H9 (cell line): ENCODE results near the gene SYNRG. TPM values are rescaled to one million over a fixed set of nuclear protein-coding genes. Genes with fewer than 3 reads are reported as not detected.

ENCODE experiments used
- DNase-seq: peaks from one replicate; pipeline ENCODE4 v3.0.0-alpha.2; 2017
- H2AFZ ChIP-seq: one replicate; pipeline ENCODE4 v1.6.1; 2013; ENCODE audit warnings: mild to moderate bottlenecking, low read length, control low read depth, moderate library complexity
- H2AK5ac ChIP-seq: 2 replicates; pipeline ENCODE4 v1.6.1; 2013; ENCODE audit warnings: low read length, control low read depth, mixed read lengths; ENCODE audit not compliant: insufficient read length
- H2BK120ac ChIP-seq: one replicate; pipeline ENCODE4 v1.6.1; 2013; ENCODE audit warnings: low read depth, mild to moderate bottlenecking, low read length, control low read depth, inconsistent platforms; ENCODE audit not compliant: poor library complexity, severe bottlenecking
- H2BK12ac ChIP-seq: 2 replicates; pipeline ENCODE4 v1.6.1; 2013; ENCODE audit warnings: low read length, control low read depth, mixed read lengths, low read depth; ENCODE audit not compliant: insufficient read length
- H2BK15ac ChIP-seq: 2 replicates; pipeline ENCODE4 v1.6.1; 2013; ENCODE audit warnings: low read depth, low read length, control low read depth
- H2BK20ac ChIP-seq: one replicate; pipeline ENCODE4 v1.6.1; 2013; ENCODE audit warnings: low read depth, mild to moderate bottlenecking, low read length, control low read depth, inconsistent platforms; ENCODE audit not compliant: poor library complexity, severe bottlenecking
- H2BK5ac ChIP-seq: 2 replicates; pipeline ENCODE4 v1.6.1; 2013; ENCODE audit warnings: low read length, control low read depth, mixed read lengths; ENCODE audit not compliant: insufficient read length
- H3K14ac ChIP-seq: 2 replicates; pipeline ENCODE4 v1.6.1; 2013; ENCODE audit warnings: low read length, control low read depth; ENCODE audit not compliant: insufficient read depth
- H3K18ac ChIP-seq: 2 replicates; pipeline ENCODE4 v1.6.1; 2013; ENCODE audit warnings: low read depth, mild to moderate bottlenecking, mixed read lengths, low read length, control low read depth; ENCODE audit not compliant: insufficient read length
- H3K23ac ChIP-seq: 2 replicates; pipeline ENCODE4 v1.6.1; 2013; ENCODE audit warnings: low read length, control low read depth, mixed read lengths, low read depth; ENCODE audit not compliant: insufficient read length
- H3K23me2 ChIP-seq: 2 replicates; pipeline ENCODE4 v1.6.1; 2013; ENCODE audit warnings: low read depth, mild to moderate bottlenecking, mixed read lengths, low read length, control low read depth; ENCODE audit not compliant: insufficient read length, poor library complexity, severe bottlenecking
- H3K27ac ChIP-seq: 2 replicates; pipeline ENCODE4 v1.5.1; 2013; ENCODE audit warnings: low read length, control low read depth, mixed read lengths, low read depth; ENCODE audit not compliant: insufficient read length
- H3K27me3 ChIP-seq: 2 replicates; pipeline ENCODE4 v1.6.1; 2013; ENCODE audit warnings: low read length, control low read depth, inconsistent platforms; ENCODE audit not compliant: insufficient read depth
- H3K4ac ChIP-seq: 2 replicates; pipeline ENCODE4 v1.6.1; 2013; ENCODE audit warnings: low read depth, mild to moderate bottlenecking, control low read depth, inconsistent platforms, low read length, moderate library complexity
- H3K4me1 ChIP-seq: 2 replicates; pipeline ENCODE4 v1.6.1; 2013; ENCODE audit warnings: low read length, control low read depth, inconsistent platforms; ENCODE audit not compliant: insufficient read depth
- H3K4me2 ChIP-seq: 2 replicates; pipeline ENCODE4 v1.6.1; 2013; ENCODE audit warnings: low read length, control low read depth, mixed read lengths; ENCODE audit not compliant: insufficient read length, insufficient read depth
- H3K56ac ChIP-seq: 2 replicates; pipeline ENCODE4 v1.6.1; 2013; ENCODE audit warnings: low read depth, mild to moderate bottlenecking, mixed read lengths, low read length, control low read depth; ENCODE audit not compliant: insufficient read length
- H3K79me1 ChIP-seq: 2 replicates; pipeline ENCODE4 v1.6.1; 2013; ENCODE audit warnings: low read depth, mild to moderate bottlenecking, moderate library complexity, low read length, control low read depth, inconsistent platforms; ENCODE audit not compliant: insufficient read depth, poor library complexity, severe bottlenecking
- H3K79me2 ChIP-seq: 2 replicates; pipeline ENCODE4 v1.6.1; 2013; ENCODE audit warnings: low read length, control low read depth, inconsistent platforms; ENCODE audit not compliant: insufficient read depth
- H3K9ac ChIP-seq: 2 replicates; pipeline ENCODE4 v1.6.1; 2013; ENCODE audit warnings: low read length, control low read depth, mixed read lengths; ENCODE audit not compliant: insufficient read length; ENCODE audit errors: extremely low read depth
- H3K9me3 ChIP-seq: one replicate; pipeline ENCODE4 v1.6.1; 2013; ENCODE audit warnings: low read depth, low read length, inconsistent platforms; ENCODE audit not compliant: control insufficient read depth
- H3T11ph ChIP-seq: one replicate; pipeline ENCODE4 v1.6.1; 2013; ENCODE audit warnings: mild to moderate bottlenecking, low read length, control low read depth, inconsistent platforms
- H4K20me1 ChIP-seq: one replicate; pipeline ENCODE4 v1.6.1; 2013; ENCODE audit not compliant: control insufficient read depth, insufficient read length, insufficient read depth
- H4K5ac ChIP-seq: 2 replicates; pipeline ENCODE4 v1.6.1; 2013; ENCODE audit warnings: low read depth, mild to moderate bottlenecking, mixed read lengths, low read length, control low read depth; ENCODE audit not compliant: insufficient read length
- H4K8ac ChIP-seq: replicated peaks from 2 replicates; pipeline ENCODE4 v1.6.1; 2013; ENCODE audit warnings: low read length, control low read depth, mixed read lengths, low read depth; ENCODE audit not compliant: insufficient read length
- H4K91ac ChIP-seq: 2 replicates; pipeline ENCODE4 v1.6.1; 2013; ENCODE audit warnings: low read depth, mild to moderate bottlenecking, moderate library complexity, mixed read lengths, low read length, control low read depth; ENCODE audit not compliant: insufficient read length
- H3K27ac Mint-ChIP-seq, 3 experiments: 2 replicates in 2 of 3; 3 replicates in 1 of 3; pipeline ENCODE4 v1.8.0; 2020 to 2021; ENCODE audit warnings: mixed read lengths in 3 of 3, mild to moderate bottlenecking in 1 of 3, moderate library complexity in 1 of 3
- H3K27me3 Mint-ChIP-seq: 2 replicates; pipeline ENCODE4 v1.8.0; 2021; ENCODE audit warnings: low read depth, mild to moderate bottlenecking, moderate library complexity, mixed read lengths
- H3K36me3 Mint-ChIP-seq, 3 experiments: 2 replicates in 2 of 3; 3 replicates in 1 of 3; pipeline ENCODE4 v1.8.0; 2020 to 2021; ENCODE audit warnings: low read depth in 3 of 3, mixed read lengths in 3 of 3; ENCODE audit not compliant: insufficient read depth in 1 of 3
- H3K4me1 Mint-ChIP-seq, 2 experiments: 2 replicates each; pipeline ENCODE4 v1.8.0; 2020; ENCODE audit warnings: mixed read lengths in 2 of 2
- H3K4me3 Mint-ChIP-seq, 2 experiments: 2 replicates in 1 of 2; 3 replicates in 1 of 2; pipeline ENCODE4 v1.8.0; 2020 to 2021; ENCODE audit warnings: mild to moderate bottlenecking in 2 of 2, mixed read lengths in 2 of 2, moderate library complexity in 1 of 2
- H3K9me3 Mint-ChIP-seq, 2 experiments: 2 replicates in 1 of 2; 3 replicates in 1 of 2; pipeline ENCODE4 v1.8.0; 2020; ENCODE audit warnings: mild to moderate bottlenecking in 2 of 2, mixed read lengths in 2 of 2, moderate library complexity in 1 of 2
- CTCF ChIP-seq: fragments of 200-600 bp; sonication (generic); conservative IDR thresholded peaks from 3 replicates; pipeline ENCODE4 v1.8.0; 2021; ENCODE audit warnings: antibody characterized with exemption, mild to moderate bottlenecking
- WGBS: extraction: QIAGEN DNeasy Blood & Tissue Kit; methylation state at CpG from one replicate; pipeline ENCODE4 v1.1.7; 2013; ENCODE audit warnings: missing lambda C conversion rate, low lambda C conversion rate, mixed read lengths; ENCODE audit not compliant: insufficient read length; ENCODE audit errors: extremely low coverage; 5-methylcytosine and 5-hydroxymethylcytosine counted together
- total RNA-seq: library from RNA; stranded (reverse); gene quantifications from 2 replicates; pipeline ENCODE4 v1.2.1, GENCODE V29; 2021

The SYNRG gene
- total RNA-seq, 1 experiment from 2014 or later, result 30.5 TPM

DNA sequence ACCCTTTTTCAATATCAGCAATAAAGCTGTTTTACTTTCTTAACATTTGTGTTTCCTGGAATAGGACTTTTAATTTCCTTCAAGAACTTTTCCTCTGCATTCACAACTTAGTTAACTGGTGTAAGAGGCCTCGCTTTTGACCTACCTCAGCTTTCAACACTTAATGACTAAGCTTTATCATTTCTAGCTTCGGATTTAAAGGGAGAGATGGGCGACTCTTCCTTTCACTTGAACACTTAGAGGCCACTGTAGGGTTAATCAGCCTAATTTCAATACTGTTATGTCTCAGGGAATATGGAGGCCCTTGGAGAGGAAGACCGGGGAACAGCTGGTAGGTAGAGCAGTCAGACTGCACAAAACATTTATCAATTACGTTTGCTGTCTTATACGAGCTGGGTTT lies 4.7 kb downstream of the SYNRG start:
- no peak overlapping the region for H2BK15ac ChIP-seq
- Mint-ChIP-seq H3K36me3 (peaks cover 2 to 12% (median 5%) of the 10 kb centered on the region in 3 experiments), H3K27ac (peak overlapping the region in 1 of 3 experiments; percentile 80; a peak in 1 of 7 replicates), H3K9me3 (peaks cover 0 to 2% of the 10 kb centered on the region in 2 experiments; a peak in 2 of 5 replicates), H3K4me1 (peaks cover 13 to 21% of the 10 kb centered on the region in 2 experiments), H3K27me3 (no peaks in the 10 kb centered on the region), H3K4me3 (no peak overlapping the region)
- H2BK20ac ChIP-seq, result no peak overlapping the region
- no peak overlapping the region for H3K4me2 ChIP-seq
- no peak overlapping the region for H4K5ac ChIP-seq
- H3T11ph ChIP-seq, result no peak overlapping the region
- no peaks in the 10 kb centered on the region for H3K79me2 ChIP-seq
- no peak overlapping the region for H4K8ac ChIP-seq
- no peak overlapping the region for H3K56ac ChIP-seq
- no peak overlapping the region for H2BK12ac ChIP-seq
- H4K91ac ChIP-seq, result no peak overlapping the region
- no peak overlapping the region for H3K18ac ChIP-seq
- H3K14ac ChIP-seq, result no peak overlapping the region
- no peaks in the 10 kb centered on the region for H3K27me3 ChIP-seq
- no peak overlapping the region for H2BK5ac ChIP-seq
- H2BK120ac ChIP-seq, result no peak overlapping the region
- no peak for TF ChIP-seq CTCF
- no peak overlapping the region for H2AK5ac ChIP-seq
- H3K23me2 ChIP-seq, result peaks cover 4% of the 10 kb centered on the region
- H3K9ac ChIP-seq, result no peak overlapping the region
- H2AFZ ChIP-seq, result no peak overlapping the region
- peaks cover 12% of the 10 kb centered on the region for H3K79me1 ChIP-seq
- H4K20me1 ChIP-seq, result no peaks in the 10 kb centered on the region
- no peaks in the 10 kb centered on the region for H3K9me3 ChIP-seq
- DNase-seq, result no peak
- H3K27ac ChIP-seq, result no peak overlapping the region
- no peak overlapping the region for H3K4ac ChIP-seq
- no peaks in the 10 kb centered on the region for H3K4me1 ChIP-seq
- WGBS, result no CpG with 5 or more reads among the region's 6 CpGs
- H3K23ac ChIP-seq, result no peak overlapping the region
